NB4 (cell line): Measurements from ENCODE around the gene MBOAT7.

Experiments
- DNase-seq: peaks from one replicate; pipeline ENCODE4 v3.0.0; 2010; ENCODE audit warnings: low read depth
- H3K4me3 ChIP-seq: one replicate; pipeline ENCODE4 v1.5.1; 2011; ENCODE audit warnings: mild to moderate bottlenecking, low read depth, low read length, moderate library complexity
- CTCF ChIP-seq: IDR thresholded peaks from one replicate; pipeline ENCODE4 v1.5.1; 2012; ENCODE audit warnings: low read depth, low read length
- MAX ChIP-seq: IDR thresholded peaks from 2 replicates; pipeline ENCODE4 v1.6.1; 2011; ENCODE audit warnings: low read depth, low read length
- MYC ChIP-seq: IDR thresholded peaks from 2 replicates; pipeline ENCODE4 v1.6.1; 2011; ENCODE audit warnings: low read depth, low read length
- POLR2A ChIP-seq: IDR thresholded peaks from 2 replicates; pipeline ENCODE4 v1.6.1; 2011; ENCODE audit warnings: mild to moderate bottlenecking; ENCODE audit not compliant: insufficient read length; ENCODE audit errors: extremely low read depth

Gene MBOAT7

GRCh38 chr19:54141356-54141755, 48.0 kb downstream of the MBOAT7 start:
- TF ChIP-seq POLR2A (no peak), MAX (no peak), MYC (no peak), CTCF (no peak)
- H3K4me3 ChIP-seq, result no peak overlapping the region
- no peak for DNase-seq

GRCh38 chr19:54138489-54139256, 50.7 kb downstream of the MBOAT7 start:
- no peak for TF ChIP-seq CTCF
- DNase-seq, result no peak
- peak overlapping the region; percentile 54 for H3K4me3 ChIP-seq

GRCh38 chr19:54137699-54138488, 51.5 kb downstream of the MBOAT7 start, which contains the start of gene CNOT3:
TSS of gene CNOT3 (plus strand) at chr19:54137762. CDS start at chr19:54142979, 5,217 bp downstream.
- peak within 1 kb of the TSS; percentile 71 for H3K4me3 ChIP-seq
- DNase-seq, result no peak
- peak; percentile 54 for TF ChIP-seq POLR2A
- TF ChIP-seq CTCF, result no peak
- TF ChIP-seq MAX, result no peak

GRCh38 chr19:54136864-54137698, 52.3 kb downstream of the MBOAT7 start:
- H3K4me3 ChIP-seq, result peak overlapping the region; percentile 71
- TF ChIP-seq POLR2A, result peak; percentile 30
- TF ChIP-seq MYC, result no peak
- TF ChIP-seq CTCF, result no peak
- TF ChIP-seq MAX, result peak; percentile 40
- DNase-seq, result peak; percentile 99

GRCh38 chr19:54136086-54136863, 53.1 kb downstream of the MBOAT7 start:
- TF ChIP-seq MAX (no peak), CTCF (no peak), MYC (no peak), POLR2A (no peak)
- DNase-seq, result no peak
- peak overlapping the region; percentile 71 for H3K4me3 ChIP-seq
